GM15510 (cell line): ENCODE results near the gene DAB1.

Experiments
- POLR2A ChIP-seq: IDR thresholded peaks from 3 replicates; pipeline ENCODE4 v1.6.1; 2011; ENCODE audit warnings: borderline replicate concordance; ENCODE audit not compliant: insufficient read length; ENCODE audit errors: extremely low read depth

Gene DAB1

GRCh38 chr1:57192222-57192621 is 231.6 kb downstream of the DAB1 start:
- TF ChIP-seq POLR2A = no peak

GRCh38 chr1:57190898-57191297 is 233.0 kb downstream of the DAB1 start:
- no peak for TF ChIP-seq POLR2A

DNA sequence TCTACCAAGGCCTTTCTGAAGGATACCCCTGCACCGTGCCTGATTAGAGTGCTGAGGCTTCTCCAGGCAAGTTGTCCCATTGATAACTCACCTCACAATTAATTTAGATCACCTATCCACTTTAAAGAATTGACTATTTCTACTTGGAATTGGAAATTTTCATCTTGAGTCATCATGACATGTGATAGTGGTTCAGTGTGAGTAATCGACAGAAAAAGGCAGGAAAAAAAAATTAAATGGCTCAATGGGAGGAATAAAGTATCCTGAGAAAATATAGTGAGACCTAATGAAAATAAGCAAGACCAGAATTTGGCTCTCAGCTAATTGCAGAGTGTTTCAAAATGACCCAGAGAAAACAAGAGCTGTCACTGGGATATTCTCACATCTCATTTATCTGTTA is 235.7 kb downstream of the DAB1 start:
- no peak for TF ChIP-seq POLR2A

- no peak for TF ChIP-seq POLR2A
Observed at GRCh38 chr1:57186455-57186854, 237.4 kb downstream of the DAB1 start.

- TF ChIP-seq POLR2A = no peak
Observed at GRCh38 chr1:57179001-57179400, 244.9 kb downstream of the DAB1 start.

DNA sequence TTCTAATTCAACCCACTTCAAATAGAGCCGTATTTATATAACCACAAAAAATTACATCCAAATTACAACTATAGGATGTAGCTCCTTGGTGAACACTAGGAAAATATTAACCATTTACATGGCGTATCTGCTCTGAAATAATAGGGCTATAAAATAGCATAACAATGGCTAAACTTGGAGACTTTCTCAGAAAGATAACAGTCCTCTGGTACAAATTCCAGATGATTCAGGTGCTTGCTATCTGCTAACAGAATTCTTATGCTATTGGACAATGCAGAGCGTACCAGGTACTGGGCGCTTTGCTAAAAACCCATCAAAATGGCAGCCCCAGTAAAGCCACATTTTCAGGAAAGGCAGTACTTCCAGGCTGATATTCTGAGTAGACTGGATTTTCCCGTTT is 248.4 kb downstream of the DAB1 start:
- no peak for TF ChIP-seq POLR2A

DNA sequence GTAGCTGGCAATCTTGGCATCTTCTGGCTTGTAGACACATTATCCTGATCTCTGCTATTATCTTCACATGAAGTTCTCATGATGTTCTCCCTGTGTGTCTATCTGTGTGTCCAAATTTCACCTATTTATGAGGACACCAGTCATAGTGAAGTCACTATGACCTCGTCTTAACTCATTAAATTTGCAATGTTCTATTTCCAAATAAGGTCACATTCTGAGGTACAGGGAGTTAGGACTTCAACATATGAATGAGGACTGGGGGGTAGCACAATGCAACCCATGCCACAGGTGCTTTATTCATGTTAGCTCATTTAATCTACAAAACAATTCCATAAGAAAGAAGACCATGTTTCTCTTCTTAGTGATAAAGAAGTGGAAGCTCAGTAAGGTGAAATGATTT is 251.8 kb downstream of the DAB1 start:
- TF ChIP-seq POLR2A = no peak

DNA sequence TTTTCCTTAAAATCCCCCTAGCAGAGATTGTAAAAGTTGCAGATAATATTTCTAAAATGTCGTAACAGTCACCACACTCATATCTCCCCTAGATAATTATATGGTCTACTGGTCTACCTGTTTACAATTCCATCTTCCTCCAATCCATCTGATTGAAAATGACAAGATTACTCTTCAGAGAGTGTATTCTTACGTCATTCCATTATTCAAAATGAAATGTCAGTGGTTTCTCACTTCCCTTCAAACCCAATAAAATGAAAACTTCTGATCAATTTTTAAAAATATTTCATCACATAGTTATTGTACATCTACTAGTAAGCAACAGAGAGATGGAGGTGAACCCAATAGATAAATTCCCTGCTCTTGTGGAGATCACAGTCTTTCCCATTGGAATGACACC is 255.9 kb downstream of the DAB1 start:
- no peak for TF ChIP-seq POLR2A

GRCh38 chr1:57165546-57165945 is 258.3 kb downstream of the DAB1 start:
- no peak for TF ChIP-seq POLR2A

- TF ChIP-seq POLR2A = no peak
Observed at GRCh38 chr1:57164584-57164983, 259.3 kb downstream of the DAB1 start.

DNA sequence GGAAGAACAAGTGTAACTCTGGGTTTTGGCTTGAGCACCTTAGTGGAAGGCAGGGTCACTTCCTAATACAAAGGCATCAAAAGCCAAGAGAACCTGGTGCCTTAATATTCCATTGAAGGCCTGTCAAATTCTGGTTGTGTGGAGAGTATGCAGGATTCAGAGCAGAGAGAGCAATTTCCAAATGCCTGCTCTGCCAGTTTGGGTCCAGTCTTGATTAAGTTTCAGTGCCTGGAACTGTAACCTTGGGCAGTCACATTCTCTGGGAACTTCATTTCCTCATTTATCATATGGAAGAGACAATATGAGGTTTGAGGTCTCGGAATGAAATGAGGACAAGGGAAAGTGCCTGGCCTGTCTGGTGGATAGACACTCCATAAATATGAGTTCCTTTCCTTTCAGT is 260.1 kb downstream of the DAB1 start:
- TF ChIP-seq POLR2A = no peak

- no peak for TF ChIP-seq POLR2A
Observed at GRCh38 chr1:57163325-57163724, 260.5 kb downstream of the DAB1 start.

DNA sequence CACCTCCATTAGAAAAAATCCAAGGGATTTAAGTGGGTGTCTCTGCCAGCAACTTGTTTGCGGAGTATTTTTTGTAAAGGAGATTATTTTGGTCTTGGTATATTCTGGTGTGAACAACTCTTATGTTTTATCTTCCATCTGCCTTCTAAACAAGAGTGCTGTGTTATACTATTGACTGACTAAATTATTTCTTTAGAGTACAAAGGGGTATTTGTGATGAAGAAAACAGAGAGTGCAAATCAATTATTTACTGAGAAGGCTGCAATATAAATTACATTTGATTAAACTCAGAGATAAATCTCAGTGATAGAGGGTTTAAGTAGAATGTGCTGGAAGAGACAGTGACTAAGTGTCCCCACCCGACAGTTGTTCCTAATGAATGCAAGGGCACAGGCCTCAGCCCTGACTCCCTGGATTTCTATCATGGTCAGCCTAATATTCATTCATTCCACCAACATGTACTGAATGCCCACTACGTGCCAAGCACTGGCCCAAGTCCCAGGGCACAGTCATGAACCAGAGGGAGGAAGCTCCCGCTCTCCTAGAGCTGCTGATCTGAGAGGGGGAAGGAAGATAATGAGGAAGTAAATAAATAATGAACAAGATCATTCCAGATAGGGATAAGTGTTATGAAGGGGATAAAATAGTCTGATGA is 261.1 kb downstream of the DAB1 start:
- no peak for TF ChIP-seq POLR2A

- no peak for TF ChIP-seq POLR2A
Observed at GRCh38 chr1:57160594-57160993, 263.3 kb downstream of the DAB1 start.

DNA sequence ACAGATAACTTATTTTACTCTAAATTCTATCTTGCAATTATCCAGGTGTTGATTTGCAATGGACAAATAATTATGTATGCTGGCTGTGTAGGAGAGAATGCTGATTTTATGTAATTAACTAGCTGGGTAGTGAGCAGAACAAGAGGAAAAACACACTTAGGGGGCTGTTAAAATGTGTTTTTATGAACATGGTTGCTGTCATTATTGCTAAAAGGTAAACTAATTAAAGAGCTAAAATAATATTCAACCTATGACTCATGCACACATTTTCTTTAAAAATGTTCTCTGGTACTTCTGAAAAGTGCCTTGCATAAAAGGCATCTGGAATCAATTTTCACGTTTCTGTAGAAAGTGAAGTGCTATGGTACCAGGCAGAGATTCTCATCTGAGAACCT is 265.3 kb downstream of the DAB1 start:
- no peak for TF ChIP-seq POLR2A

DNA sequence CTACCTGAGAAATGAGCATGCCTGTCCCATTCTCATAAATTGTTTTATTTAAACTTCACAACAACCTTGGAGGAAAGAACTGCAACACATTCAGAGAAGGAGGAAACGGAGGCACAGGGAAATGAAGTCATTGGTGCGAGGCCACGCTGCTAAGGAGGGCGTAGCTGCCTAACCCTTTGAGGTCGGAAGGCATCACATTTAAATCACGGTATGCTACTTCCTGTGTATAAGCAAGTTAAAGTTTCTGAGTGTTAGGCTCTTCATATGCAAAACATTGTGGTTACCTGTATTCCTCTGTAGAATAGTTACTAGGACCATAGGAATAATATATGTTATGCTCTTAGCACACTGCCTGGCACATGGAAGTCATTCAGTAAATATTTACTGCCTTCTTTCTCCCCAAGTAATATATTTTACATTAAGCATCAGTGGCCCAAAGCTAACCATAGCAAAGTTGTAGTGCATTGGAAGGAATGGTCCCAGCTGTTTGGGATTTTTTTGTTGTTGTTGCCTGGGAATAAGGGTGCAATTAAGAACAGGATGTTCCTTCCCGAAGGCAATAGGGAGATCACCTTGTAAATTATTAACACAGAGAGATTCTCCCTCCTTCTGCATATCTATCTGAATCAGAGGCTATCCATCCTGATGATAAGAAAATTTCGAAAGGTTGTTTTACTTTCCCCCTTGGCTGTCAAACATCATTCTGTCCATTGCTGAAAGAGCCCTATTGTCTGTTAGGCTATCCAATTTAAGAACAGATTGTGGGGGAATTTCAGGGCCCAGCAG is 265.8 kb downstream of the DAB1 start:
- TF ChIP-seq POLR2A = no peak
